ENCODE measurements around the gene TCOF1. TPM values are rescaled to one million over a fixed set of nuclear protein-coding genes. Genes with fewer than 3 reads are reported as not detected.
A peak's percentile ranks its signal among the peaks of the same experiment; 100 is the strongest.

TCOF1 gene
- total and polyA plus RNA-seq, 4 experiments from 2014 or later, result 0.21 to 59.9 (median 42.3) TPM

GRCh38 chr5:150345716-150346115 is 11.8 kb upstream of the TCOF1 start:
- Mint-ChIP-seq H3K4me1 (peaks cover 2 to 10% (median 6%) of the 10 kb centered on the region in 4 donors), H3K9me3 (no peaks in the 10 kb centered on the region), H3K4me3 (no peak overlapping the region), H3K36me3 (no peaks in the 10 kb centered on the region), H3K27me3 (no peaks in the 10 kb centered on the region), H3K27ac (no peak overlapping the region)
- H3K36me3 ChIP-seq (ENCODE audit: insufficient read depth, low read length), result no peaks in the 10 kb centered on the region
- intact Hi-C loops (cut with micrococcal nuclease), result no loop called here
- H3K4me1 ChIP-seq (ENCODE audit: insufficient read depth, low read length), result peaks cover 4% of the 10 kb centered on the region
- H3K27ac ChIP-seq (ENCODE audit: low read depth, low read length), result no peak overlapping the region
- POLR2A ChIA-PET (ENCODE audit: partially characterized antibody), result no interaction called here
- CTCF ChIA-PET (ENCODE audit: partially characterized antibody), result no interaction called here
- no peaks in the 10 kb centered on the region for H3K27me3 ChIP-seq (ENCODE audit: insufficient read depth, low read length)
- no peak overlapping the region for H3K4me3 ChIP-seq (ENCODE audit: low read length in 2 of 2)
- no peaks in the 10 kb centered on the region for H3K9me3 ChIP-seq (ENCODE audit: control insufficient read depth in 1 of 2, low read length in 2 of 2)
- no peak for DNase-seq

- intact Hi-C loops (cut with micrococcal nuclease), result no loop called here
- Mint-ChIP-seq H3K27me3 (no peaks in the 10 kb centered on the region), H3K9me3 (peaks cover 0 to 2% (median 0%) of the 10 kb centered on the region in 8 donors), H3K36me3 (no peaks in the 10 kb centered on the region), H3K27ac (no peak overlapping the region), H3K4me3 (no peak overlapping the region), H3K4me1 (peaks cover 6 to 17% (median 10%) of the 10 kb centered on the region in 4 donors)
- H3K9me3 ChIP-seq (ENCODE audit: control insufficient read depth in 1 of 2, low read length in 2 of 2), result no peaks in the 10 kb centered on the region
- peaks cover 13% of the 10 kb centered on the region for H3K4me1 ChIP-seq (ENCODE audit: insufficient read depth, low read length)
- no peak overlapping the region for H3K4me3 ChIP-seq (ENCODE audit: low read length in 2 of 2)
- ChIA-PET POLR2A (ENCODE audit: partially characterized antibody) (no interaction called here), CTCF (ENCODE audit: partially characterized antibody) (no interaction called here)
- no peak for DNase-seq
- no peak overlapping the region for H3K27ac ChIP-seq (ENCODE audit: low read depth, low read length)
- no peaks in the 10 kb centered on the region for H3K36me3 ChIP-seq (ENCODE audit: insufficient read depth, low read length)
- H3K27me3 ChIP-seq (ENCODE audit: insufficient read depth, low read length), result no peaks in the 10 kb centered on the region
Observed at GRCh38 chr5:150346592-150346991, 10.9 kb upstream of the TCOF1 start.

- POLR2A ChIA-PET (ENCODE audit: partially characterized antibody), result no interaction called here
- Mint-ChIP-seq H3K4me3 (no peak overlapping the region), H3K27me3 (no peaks in the 10 kb centered on the region), H3K27ac (no peak overlapping the region), H3K4me1 (peaks cover 6 to 17% (median 10%) of the 10 kb centered on the region in 4 donors), H3K9me3 (peaks cover 0 to 2% (median 0%) of the 10 kb centered on the region in 8 donors), H3K36me3 (no peaks in the 10 kb centered on the region)
- Histone ChIP-seq H3K9me3 (ENCODE audit: control insufficient read depth in 1 of 2, low read length in 2 of 2) (no peaks in the 10 kb centered on the region), H3K27me3 (ENCODE audit: insufficient read depth, low read length) (no peaks in the 10 kb centered on the region), H3K36me3 (ENCODE audit: insufficient read depth, low read length) (no peaks in the 10 kb centered on the region), H3K27ac (ENCODE audit: low read depth, low read length) (no peak overlapping the region), H3K4me3 (ENCODE audit: low read length in 2 of 2) (no peak overlapping the region), H3K4me1 (ENCODE audit: insufficient read depth, low read length) (peaks cover 13% of the 10 kb centered on the region)
- CTCF ChIA-PET (ENCODE audit: partially characterized antibody), result interaction anchor here (0.6 kb wide), 1 partner anchor 77 kb away, joined by 3 read pairs; no protein-coding TSS in a partner anchor
- DNase-seq, result no peak
- intact Hi-C loops (cut with micrococcal nuclease), result no loop called here
Observed at GRCh38 chr5:150347003-150347402, 10.5 kb upstream of the TCOF1 start.

- Mint-ChIP-seq H3K4me1 (peaks cover 6 to 14% (median 9%) of the 10 kb centered on the region in 4 donors), H3K27me3 (no peaks in the 10 kb centered on the region), H3K4me3 (no peak overlapping the region), H3K27ac (no peak overlapping the region), H3K36me3 (no peaks in the 10 kb centered on the region), H3K9me3 (peaks cover 0 to 2% (median 0%) of the 10 kb centered on the region in 8 donors)
- ChIA-PET CTCF (ENCODE audit: partially characterized antibody) (interaction anchor here (0.6 kb wide), 1 partner anchor 77 kb away, joined by 3 read pairs; no protein-coding TSS in a partner anchor), POLR2A (ENCODE audit: partially characterized antibody) (no interaction called here)
- no peaks in the 10 kb centered on the region for H3K36me3 ChIP-seq (ENCODE audit: insufficient read depth, low read length)
- peaks cover 13% of the 10 kb centered on the region for H3K4me1 ChIP-seq (ENCODE audit: insufficient read depth, low read length)
- H3K27me3 ChIP-seq (ENCODE audit: insufficient read depth, low read length), result no peaks in the 10 kb centered on the region
- DNase-seq, result no peak
- H3K9me3 ChIP-seq (ENCODE audit: control insufficient read depth in 1 of 2, low read length in 2 of 2), result no peaks in the 10 kb centered on the region
- no peak overlapping the region for H3K27ac ChIP-seq (ENCODE audit: low read depth, low read length)
- intact Hi-C loops (cut with micrococcal nuclease), result no loop called here
- H3K4me3 ChIP-seq (ENCODE audit: low read length in 2 of 2), result no peak overlapping the region
Observed at GRCh38 chr5:150347451-150347850, 10.0 kb upstream of the TCOF1 start.

GRCh38 chr5:150349681-150350275 is 7.7 kb upstream of the TCOF1 start:
- Mint-ChIP-seq H3K27me3 (peaks cover 0 to 1% of the 10 kb centered on the region in 2 donors), H3K4me1 (peaks cover 6 to 14% (median 8%) of the 10 kb centered on the region in 4 donors), H3K9me3 (peaks cover 0 to 2% (median 0%) of the 10 kb centered on the region in 8 donors), H3K4me3 (no peak overlapping the region), H3K27ac (peak overlapping the region in 3 of 7 donors; percentile 2 to 30 (median 19)), H3K36me3 (no peaks in the 10 kb centered on the region)
- no peaks in the 10 kb centered on the region for H3K9me3 ChIP-seq (ENCODE audit: control insufficient read depth in 1 of 2, low read length in 2 of 2)
- POLR2A ChIA-PET (ENCODE audit: partially characterized antibody), result no interaction called here
- H3K4me3 ChIP-seq (ENCODE audit: low read length in 2 of 2), result no peak overlapping the region
- H3K27me3 ChIP-seq (ENCODE audit: insufficient read depth, low read length), result no peaks in the 10 kb centered on the region
- H3K4me1 ChIP-seq (ENCODE audit: insufficient read depth, low read length), result peaks cover 13% of the 10 kb centered on the region
- intact Hi-C loops (cut with micrococcal nuclease), result no loop called here
- H3K36me3 ChIP-seq (ENCODE audit: insufficient read depth, low read length), result no peaks in the 10 kb centered on the region
- DNase-seq, result no peak
- H3K27ac ChIP-seq (ENCODE audit: low read depth, low read length), result no peak overlapping the region
- CTCF ChIA-PET (ENCODE audit: partially characterized antibody), result interaction anchor here (0.6 to 3.6 kb wide), 13 partner anchors 9 to 191 kb away, joined by 3 to 21 read pairs (median 6); partner anchors contain the start of genes CD74 and RPS14

GRCh38 chr5:150350524-150351344 is 6.8 kb upstream of the TCOF1 start:
- no peak overlapping the region for H3K4me3 ChIP-seq (ENCODE audit: low read length in 2 of 2)
- H3K9me3 Mint-ChIP-seq, result peaks cover 0 to 3% (median 0%) of the 10 kb centered on the region in 8 donors
- H3K27ac Mint-ChIP-seq, result peak overlapping the region; percentile 45 to 93 (median 78)
- no peaks in the 10 kb centered on the region for H3K36me3 ChIP-seq (ENCODE audit: insufficient read depth, low read length)
- no peak overlapping the region for H3K27ac ChIP-seq (ENCODE audit: low read depth, low read length)
- H3K4me3 Mint-ChIP-seq, result peak overlapping the region in 2 of 8 donors; percentile 23 to 41
- H3K27me3 Mint-ChIP-seq, result peaks cover 0 to 1% of the 10 kb centered on the region in 2 donors
- DNase-seq, result peak; percentile 33 to 52 (median 33)
- CTCF ChIA-PET (ENCODE audit: partially characterized antibody), result interaction anchor here (0.6 to 3.6 kb wide), 19 partner anchors 8 to 359 kb away, joined by 3 to 21 read pairs (median 4); partner anchors contain the start of gene CD74
- no peaks in the 10 kb centered on the region for H3K27me3 ChIP-seq (ENCODE audit: insufficient read depth, low read length)
- peaks cover 13% of the 10 kb centered on the region for H3K4me1 ChIP-seq (ENCODE audit: insufficient read depth, low read length)
- no peaks in the 10 kb centered on the region for H3K36me3 Mint-ChIP-seq
- H3K4me1 Mint-ChIP-seq, result peaks cover 6 to 14% (median 8%) of the 10 kb centered on the region in 4 donors
- H3K9me3 ChIP-seq (ENCODE audit: control insufficient read depth in 1 of 2, low read length in 2 of 2), result no peaks in the 10 kb centered on the region
- POLR2A ChIA-PET (ENCODE audit: partially characterized antibody), result interaction anchor here (1.1 kb wide), 1 partner anchor 60 kb away, joined by 3 read pairs; no protein-coding TSS in a partner anchor
- intact Hi-C loops (cut with micrococcal nuclease), result no loop called here

All from CD4-positive, alpha-beta memory T cell (primary cell).